ENCODE measurements around the gene CACNB2. TPM values are rescaled to one million over a fixed set of nuclear protein-coding genes. Genes with fewer than 3 reads are reported as not detected.

The CACNB2 gene
- total RNA-seq, 6 experiments from 2014 or later = not detected

DNA sequence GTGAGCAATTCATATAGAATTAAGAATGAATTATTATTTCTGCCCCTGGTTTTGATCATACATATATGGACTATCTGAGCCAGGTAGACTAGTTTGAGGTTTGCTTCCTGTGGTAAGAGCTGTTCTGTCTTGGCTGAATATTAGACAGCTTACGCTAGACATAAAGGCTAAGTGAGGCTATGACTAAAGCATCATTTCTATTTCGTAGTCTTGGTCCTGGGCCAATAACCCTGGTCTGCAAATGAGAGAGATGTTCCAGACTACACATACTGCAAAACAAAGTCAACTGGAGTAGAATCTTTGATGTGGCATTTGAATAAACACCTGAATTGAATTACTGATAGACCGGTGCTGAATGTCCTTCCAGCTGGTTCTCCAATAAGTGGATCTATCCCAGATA is 40.8 kb upstream of the CACNB2 start:
- H3K4me1 Mint-ChIP-seq (ENCODE audit: low read depth) = no peaks in the 10 kb centered on the region
- DNase-seq = no peak
- TF ChIP-seq, protein P1, sequence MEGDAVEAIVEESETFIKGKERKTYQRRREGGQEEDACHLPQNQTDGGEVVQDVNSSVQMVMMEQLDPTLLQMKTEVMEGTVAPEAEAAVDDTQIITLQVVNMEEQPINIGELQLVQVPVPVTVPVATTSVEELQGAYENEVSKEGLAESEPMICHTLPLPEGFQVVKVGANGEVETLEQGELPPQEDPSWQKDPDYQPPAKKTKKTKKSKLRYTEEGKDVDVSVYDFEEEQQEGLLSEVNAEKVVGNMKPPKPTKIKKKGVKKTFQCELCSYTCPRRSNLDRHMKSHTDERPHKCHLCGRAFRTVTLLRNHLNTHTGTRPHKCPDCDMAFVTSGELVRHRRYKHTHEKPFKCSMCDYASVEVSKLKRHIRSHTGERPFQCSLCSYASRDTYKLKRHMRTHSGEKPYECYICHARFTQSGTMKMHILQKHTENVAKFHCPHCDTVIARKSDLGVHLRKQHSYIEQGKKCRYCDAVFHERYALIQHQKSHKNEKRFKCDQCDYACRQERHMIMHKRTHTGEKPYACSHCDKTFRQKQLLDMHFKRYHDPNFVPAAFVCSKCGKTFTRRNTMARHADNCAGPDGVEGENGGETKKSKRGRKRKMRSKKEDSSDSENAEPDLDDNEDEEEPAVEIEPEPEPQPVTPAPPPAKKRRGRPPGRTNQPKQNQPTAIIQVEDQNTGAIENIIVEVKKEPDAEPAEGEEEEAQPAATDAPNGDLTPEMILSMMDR (IDR thresholded peaks at IDR 0.05) = no peak
- H3K36me3 Mint-ChIP-seq (ENCODE audit: low read depth) = no peaks in the 10 kb centered on the region
- H3K27me3 Mint-ChIP-seq (ENCODE audit: insufficient read depth) = peaks cover 5% of the 10 kb centered on the region; the same call in 1 of the 2 replicates
- no peak overlapping the region for H3K27ac Mint-ChIP-seq
- no peak overlapping the region for H3K4me3 Mint-ChIP-seq
- no peaks in the 10 kb centered on the region for H3K9me3 Mint-ChIP-seq

DNA sequence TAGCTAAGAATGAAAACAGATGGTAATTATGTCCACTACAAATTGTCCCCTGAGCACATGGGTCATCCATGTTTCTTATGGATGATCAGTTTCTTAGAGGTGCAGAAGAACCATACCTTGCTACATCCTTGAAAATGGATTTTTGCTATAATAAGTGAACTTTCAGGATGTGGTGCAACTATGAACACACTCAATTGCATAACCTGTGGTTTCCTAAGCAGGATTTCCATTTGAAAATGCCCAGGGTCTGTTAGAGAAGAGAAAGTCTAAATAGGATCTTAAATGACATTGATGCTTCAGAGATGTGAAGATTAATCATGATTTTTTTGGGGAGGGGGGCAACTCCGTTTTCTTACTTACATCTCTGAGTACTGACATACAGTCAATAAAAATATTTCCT is 39.6 kb upstream of the CACNB2 start:
- H3K4me3 Mint-ChIP-seq = no peak overlapping the region
- no peak for DNase-seq
- H3K27me3 Mint-ChIP-seq (ENCODE audit: insufficient read depth) = peaks cover under 1% of the 10 kb centered on the region; the same call in 1 of the 2 replicates
- TF ChIP-seq, protein P1 (IDR thresholded peaks at IDR 0.05) = no peak
- H3K4me1 Mint-ChIP-seq (ENCODE audit: low read depth) = no peaks in the 10 kb centered on the region
- H3K9me3 Mint-ChIP-seq = no peaks in the 10 kb centered on the region
- H3K27ac Mint-ChIP-seq = no peak overlapping the region
- no peaks in the 10 kb centered on the region for H3K36me3 Mint-ChIP-seq (ENCODE audit: low read depth)

DNA sequence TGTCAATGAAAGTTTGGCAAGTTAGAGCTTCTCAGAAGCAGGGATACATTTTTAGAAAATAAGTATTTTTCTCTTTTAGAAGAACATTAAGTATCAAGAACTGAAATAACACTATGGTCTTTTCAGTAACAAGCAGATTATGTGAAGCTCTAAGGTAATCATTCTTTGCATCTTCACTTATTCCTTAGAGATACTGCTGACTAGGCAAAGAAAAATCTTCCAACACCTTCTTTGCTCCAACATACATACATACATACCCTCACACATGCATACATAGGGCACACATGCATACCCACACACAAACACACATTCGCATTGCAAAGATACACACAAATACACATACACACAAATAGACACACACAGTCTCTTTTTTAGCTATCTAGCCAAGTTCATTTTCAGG is 37.8 kb upstream of the CACNB2 start:
- DNase-seq = no peak
- Mint-ChIP-seq H3K4me1 (ENCODE audit: low read depth) (no peaks in the 10 kb centered on the region), H3K36me3 (ENCODE audit: low read depth) (no peaks in the 10 kb centered on the region)

DNA sequence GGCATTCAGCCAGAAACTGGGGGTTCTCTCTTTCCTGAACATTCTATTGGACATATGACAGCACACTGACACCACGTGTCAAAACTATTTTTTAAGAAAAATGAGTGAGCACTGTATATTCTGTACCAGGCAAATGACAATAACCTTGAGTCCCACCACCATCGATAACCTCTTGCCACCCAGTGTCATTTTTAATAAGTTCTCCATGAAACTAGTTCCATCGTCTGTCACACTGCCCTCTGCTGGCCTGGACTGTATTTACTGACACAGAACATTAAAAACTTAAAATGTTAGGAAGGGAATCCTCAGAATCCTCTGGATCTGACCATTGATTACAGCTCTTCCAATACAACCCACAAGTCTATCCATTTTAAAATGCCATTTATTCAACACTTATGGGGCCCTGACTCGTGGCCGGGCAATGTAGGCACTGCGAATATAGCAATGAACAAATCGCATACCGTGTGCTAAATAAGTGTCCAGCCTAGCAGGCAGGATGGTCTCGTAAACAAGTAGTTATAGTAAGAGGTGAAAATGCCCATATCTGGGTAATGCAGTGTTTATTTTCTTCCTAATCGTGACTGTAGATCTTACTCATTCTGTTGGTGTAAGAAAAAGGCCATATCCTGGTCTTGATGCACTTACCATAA is 35.9 kb upstream of the CACNB2 start:
- peak; percentile 22 for DNase-seq
- no peaks in the 10 kb centered on the region for H3K9me3 Mint-ChIP-seq
- H3K27me3 Mint-ChIP-seq (ENCODE audit: insufficient read depth) = peaks cover 2% of the 10 kb centered on the region; the same call in 1 of the 2 replicates
- TF ChIP-seq, protein P1 (IDR thresholded peaks at IDR 0.05) = peak; percentile 90
- no peaks in the 10 kb centered on the region for H3K4me1 Mint-ChIP-seq (ENCODE audit: low read depth)
- no peaks in the 10 kb centered on the region for H3K36me3 Mint-ChIP-seq (ENCODE audit: low read depth)
- H3K27ac Mint-ChIP-seq = no peak overlapping the region
- H3K4me3 Mint-ChIP-seq = no peak overlapping the region

More for the DNA sequence above, 37.8 kb upstream of the CACNB2 start:
- Mint-ChIP-seq H3K4me3 (no peak overlapping the region), H3K27ac (no peak overlapping the region), H3K9me3 (no peaks in the 10 kb centered on the region), H3K27me3 (ENCODE audit: insufficient read depth) (no peaks in the 10 kb centered on the region; the same call in 1 of the 2 replicates)
- TF ChIP-seq, protein P1 (IDR thresholded peaks at IDR 0.05) = no peak

DNA sequence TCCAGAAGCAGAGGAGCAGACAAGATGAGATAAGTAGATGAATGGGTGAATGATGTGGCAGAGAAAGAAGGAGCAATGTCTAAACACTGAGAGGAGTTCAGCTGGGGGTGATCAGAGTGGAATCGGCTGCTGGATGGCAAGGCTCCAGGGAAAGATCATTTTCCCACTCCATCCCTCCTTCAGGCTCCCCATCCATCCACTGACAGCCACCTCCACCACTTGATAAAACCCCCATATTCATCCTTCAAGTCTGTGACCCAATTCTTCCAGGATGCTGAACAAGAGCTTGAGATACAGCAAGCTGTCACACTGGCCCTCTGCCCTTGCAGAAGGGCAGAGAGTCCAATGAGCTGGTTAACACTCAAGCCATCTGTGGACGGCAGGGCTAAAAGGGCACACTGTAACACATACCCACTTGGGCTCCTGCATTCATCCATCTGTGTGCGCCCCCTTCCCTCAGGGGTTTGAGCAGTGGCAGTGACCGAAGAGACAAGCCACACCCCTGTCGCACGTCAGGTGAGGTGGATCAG is 30.8 kb upstream of the CACNB2 start:
- H3K9me3 Mint-ChIP-seq = no peaks in the 10 kb centered on the region
- H3K36me3 Mint-ChIP-seq (ENCODE audit: low read depth) = no peaks in the 10 kb centered on the region
- H3K4me3 Mint-ChIP-seq = no peak overlapping the region
- TF ChIP-seq, protein P1 (IDR thresholded peaks at IDR 0.05) = no peak
- peaks cover 2% of the 10 kb centered on the region for H3K27me3 Mint-ChIP-seq (ENCODE audit: insufficient read depth)
- no peaks in the 10 kb centered on the region for H3K4me1 Mint-ChIP-seq (ENCODE audit: low read depth)
- DNase-seq = no peak
- H3K27ac Mint-ChIP-seq = no peak overlapping the region

Measured in HFFc6 (cell line).